OCI-LY1 (cell line): Measurements from ENCODE around the gene AR.

Experiments used
- H2AFZ ChIP-seq: fragments of 200-600 bp; sonication (generic), shearing (Covaris generic); 2 replicates; pipeline ENCODE4 v1.6.0; 2014; ENCODE audit warnings: antibody characterized with exemption, mild to moderate bottlenecking, low read length
- H3F3A ChIP-seq: fragments of 200-600 bp; sonication (generic), shearing (Covaris generic); 2 replicates; pipeline ENCODE4 v1.6.0; 2014; ENCODE audit warnings: mild to moderate bottlenecking, antibody characterized with exemption, low read length, moderate library complexity; ENCODE audit not compliant: insufficient read depth
- H3K27ac ChIP-seq: fragments of 200-600 bp; sonication (generic); 2 replicates; pipeline ENCODE4 v1.5.1; 2014; ENCODE audit warnings: low read length, mixed run types, mild to moderate bottlenecking, low read depth; ENCODE audit not compliant: poor library complexity, severe bottlenecking
- H3K27me3 ChIP-seq: fragments of 200-600 bp; sonication (generic); 2 replicates; pipeline ENCODE4 v1.6.0; 2014; ENCODE audit warnings: antibody characterized with exemption, mild to moderate bottlenecking, low read length, moderate library complexity; ENCODE audit not compliant: insufficient read depth
- H3K36me3 ChIP-seq: fragments of 200-600 bp; sonication (generic); 2 replicates; pipeline ENCODE4 v1.6.1; 2014; ENCODE audit warnings: mild to moderate bottlenecking, antibody characterized with exemption, low read length, moderate library complexity, mixed read lengths; ENCODE audit not compliant: insufficient read depth
- H3K4me1 ChIP-seq: fragments of 200-600 bp; sonication (generic); 2 replicates; pipeline ENCODE4 v1.5.1; 2014; ENCODE audit warnings: mild to moderate bottlenecking, low read length, moderate library complexity; ENCODE audit not compliant: insufficient read depth, severe bottlenecking
- H3K4me2 ChIP-seq: fragments of 200-600 bp; sonication (generic), shearing (Covaris generic); 2 replicates; pipeline ENCODE4 v1.6.1; 2014; ENCODE audit warnings: low read length
- H3K4me3 ChIP-seq: fragments of 200-600 bp; sonication (generic); 2 replicates; pipeline ENCODE4 v1.5.1; 2014; ENCODE audit warnings: low read length, low read depth, mild to moderate bottlenecking, mixed read lengths; ENCODE audit not compliant: poor library complexity, severe bottlenecking
- H3K79me2 ChIP-seq: fragments of 200-600 bp; shearing (Covaris generic); 2 replicates; pipeline ENCODE4 v1.6.1; 2016; ENCODE audit warnings: mixed run types, low read length, mixed read lengths; ENCODE audit not compliant: insufficient read depth
- H3K9ac ChIP-seq: fragments of 200-600 bp; sonication (generic), shearing (Covaris generic); 2 replicates; pipeline ENCODE4 v1.6.1; 2014; ENCODE audit warnings: mild to moderate bottlenecking, low read length, mixed read lengths
- H3K9me2 ChIP-seq: fragments of 200-600 bp; sonication (generic), shearing (Covaris generic); 2 replicates; pipeline ENCODE4 v1.6.1; 2014; ENCODE audit warnings: low read depth, mild to moderate bottlenecking, low read length, mixed read lengths
- H3K9me3 ChIP-seq: fragments of 200-600 bp; shearing (Covaris generic); 2 replicates; pipeline ENCODE4 v1.6.1; 2014; ENCODE audit warnings: low read length, mixed read lengths
- H4K20me1 ChIP-seq: fragments of 200-600 bp; sonication (generic), shearing (Covaris generic); 2 replicates; pipeline ENCODE4 v1.6.0; 2016; ENCODE audit warnings: mild to moderate bottlenecking, low read length; ENCODE audit not compliant: insufficient read depth
- EZH2 ChIP-seq: fragments of 200-600 bp; sonication (generic), shearing (Covaris generic); IDR thresholded peaks from 2 replicates; pipeline ENCODE4 v1.8.0; 2017; ENCODE audit warnings: borderline replicate concordance, mixed run types, mild to moderate bottlenecking, antibody characterized with exemption, low read length, moderate library complexity, mixed read lengths
- TF ChIP-seq, protein P1 (sequence below): fragments of 200-600 bp; sonication (generic), shearing (Covaris generic); IDR thresholded peaks from 2 replicates; pipeline ENCODE4 v1.5.1; 2017; ENCODE audit warnings: mild to moderate bottlenecking, antibody characterized with exemption, low read length, moderate library complexity, mixed read lengths

The AR gene

GRCh38 chrX:67700602-67701001 lies 156.8 kb downstream of the AR start:
- Histone ChIP-seq H3K9me3 (no peaks in the 10 kb centered on the region), H2AFZ (no peak overlapping the region), H3K79me2 (no peaks in the 10 kb centered on the region), H3K27me3 (no peaks in the 10 kb centered on the region), H3K9ac (no peak overlapping the region), H3K4me1 (no peaks in the 10 kb centered on the region), H3K4me3 (no peak overlapping the region), H4K20me1 (no peaks in the 10 kb centered on the region), H3K36me3 (no peaks in the 10 kb centered on the region), H3K4me2 (no peak overlapping the region), H3K9me2 (no peaks in the 10 kb centered on the region), H3F3A (no peaks in the 10 kb centered on the region), H3K27ac (no peak overlapping the region)
- no peak for TF ChIP-seq EZH2
- TF ChIP-seq, protein P1, sequence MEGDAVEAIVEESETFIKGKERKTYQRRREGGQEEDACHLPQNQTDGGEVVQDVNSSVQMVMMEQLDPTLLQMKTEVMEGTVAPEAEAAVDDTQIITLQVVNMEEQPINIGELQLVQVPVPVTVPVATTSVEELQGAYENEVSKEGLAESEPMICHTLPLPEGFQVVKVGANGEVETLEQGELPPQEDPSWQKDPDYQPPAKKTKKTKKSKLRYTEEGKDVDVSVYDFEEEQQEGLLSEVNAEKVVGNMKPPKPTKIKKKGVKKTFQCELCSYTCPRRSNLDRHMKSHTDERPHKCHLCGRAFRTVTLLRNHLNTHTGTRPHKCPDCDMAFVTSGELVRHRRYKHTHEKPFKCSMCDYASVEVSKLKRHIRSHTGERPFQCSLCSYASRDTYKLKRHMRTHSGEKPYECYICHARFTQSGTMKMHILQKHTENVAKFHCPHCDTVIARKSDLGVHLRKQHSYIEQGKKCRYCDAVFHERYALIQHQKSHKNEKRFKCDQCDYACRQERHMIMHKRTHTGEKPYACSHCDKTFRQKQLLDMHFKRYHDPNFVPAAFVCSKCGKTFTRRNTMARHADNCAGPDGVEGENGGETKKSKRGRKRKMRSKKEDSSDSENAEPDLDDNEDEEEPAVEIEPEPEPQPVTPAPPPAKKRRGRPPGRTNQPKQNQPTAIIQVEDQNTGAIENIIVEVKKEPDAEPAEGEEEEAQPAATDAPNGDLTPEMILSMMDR, result no peak

- Histone ChIP-seq H3K27me3 (no peaks in the 10 kb centered on the region), H3K4me3 (no peak overlapping the region), H3K9me2 (no peaks in the 10 kb centered on the region), H3K9me3 (no peaks in the 10 kb centered on the region), H3K4me1 (no peaks in the 10 kb centered on the region), H3K36me3 (no peaks in the 10 kb centered on the region), H3F3A (no peaks in the 10 kb centered on the region), H3K27ac (no peak overlapping the region), H3K4me2 (no peak overlapping the region), H2AFZ (no peak overlapping the region), H3K9ac (no peak overlapping the region), H3K79me2 (no peaks in the 10 kb centered on the region), H4K20me1 (no peaks in the 10 kb centered on the region)
- TF ChIP-seq, protein P1, result no peak
- TF ChIP-seq EZH2, result no peak
These were observed 170.2 kb downstream of the AR start for GRCh38 chrX:67714004-67714403.

GRCh38 chrX:67717571-67717970 lies 173.8 kb downstream of the AR start:
- Histone ChIP-seq H3K4me3 (no peak overlapping the region), H3K27ac (no peak overlapping the region), H4K20me1 (no peaks in the 10 kb centered on the region), H2AFZ (no peak overlapping the region), H3K36me3 (no peaks in the 10 kb centered on the region), H3K79me2 (no peaks in the 10 kb centered on the region), H3K9ac (no peak overlapping the region), H3K4me2 (no peak overlapping the region), H3F3A (no peaks in the 10 kb centered on the region), H3K4me1 (no peaks in the 10 kb centered on the region), H3K9me3 (no peaks in the 10 kb centered on the region), H3K9me2 (no peaks in the 10 kb centered on the region), H3K27me3 (no peaks in the 10 kb centered on the region)
- TF ChIP-seq, protein P1, result no peak
- no peak for TF ChIP-seq EZH2
